IMR-90 (cell line): ENCODE results near the gene CMTM1. TPM values are rescaled to one million over a fixed set of nuclear protein-coding genes. Genes with fewer than 3 reads are reported as not detected.

Experiments used
- ATAC-seq: fragments of 200-7000 bp; cut with Tn5 transposase; 2 replicates; pipeline ENCODE4 v1.9.1; 2020; ENCODE audit warnings: low read depth, mild to moderate bottlenecking, moderate library complexity
- BruUV-seq: library from RNA; stranded (reverse); fragments of 400-500 nt; replicated peaks from 2 replicates; lab custom pipeline; 2021; lab: Mats Ljungman, UMichigan
- CTCF ChIA-PET: fragments of 300-600 bp; formaldehyde crosslinking; extraction: SDS; loops from one replicate; lab custom pipeline; 2021; ENCODE audit warnings: antibody characterized with exemption; lab: Yijun Ruan, JAX
- POLR2A ChIA-PET: fragments of 300-600 bp; sonication (Branson Sonifier 250); formaldehyde crosslinking; loops from one replicate; lab custom pipeline; 2022; ENCODE audit warnings: antibody characterized with exemption; ENCODE audit not compliant: unreplicated experiment; lab: Charles Lee
- DNase-seq: peaks from one replicate; pipeline ENCODE4 v3.0.0; 2013
- H2AFZ ChIP-seq: replicated peaks from 2 replicates; pipeline ENCODE3; 2013; ENCODE audit warnings: low read length, mild to moderate bottlenecking; ENCODE audit not compliant: poor library complexity
- H2AK5ac ChIP-seq: 2 replicates; pipeline ENCODE4 v1.6.1; 2013; ENCODE audit warnings: low read depth, low read length, inconsistent platforms
- H2AK9ac ChIP-seq: replicated peaks from 2 replicates; pipeline ENCODE3; 2013; ENCODE audit warnings: mild to moderate bottlenecking, low read depth, low read length, moderate library complexity; ENCODE audit not compliant: poor library complexity
- H2BK120ac ChIP-seq: 2 replicates; pipeline ENCODE4 v1.6.1; 2013; ENCODE audit warnings: low read depth, low read length, inconsistent platforms
- H2BK15ac ChIP-seq: 3 replicates; pipeline ENCODE4 v1.6.1; 2013; ENCODE audit warnings: low read depth, low read length, inconsistent platforms
- H2BK20ac ChIP-seq: 2 replicates; pipeline ENCODE4 v1.6.1; 2013; ENCODE audit warnings: low read depth, mild to moderate bottlenecking, inconsistent platforms, low read length, moderate library complexity
- H2BK5ac ChIP-seq: 2 replicates; pipeline ENCODE4 v1.6.1; 2013; ENCODE audit warnings: mild to moderate bottlenecking, low read depth, low read length, inconsistent platforms; ENCODE audit not compliant: poor library complexity, severe bottlenecking
- H3K14ac ChIP-seq: replicated peaks from 2 replicates; pipeline ENCODE4 v1.6.1; 2013; ENCODE audit warnings: low read depth, low read length, inconsistent platforms
- H3K18ac ChIP-seq: 2 replicates; pipeline ENCODE4 v1.6.1; 2013; ENCODE audit warnings: low read depth, low read length, control low read depth
- H3K23ac ChIP-seq: 2 replicates; pipeline ENCODE4 v1.6.1; 2013; ENCODE audit warnings: low read depth, low read length, inconsistent platforms
- H3K27ac ChIP-seq: 2 replicates; pipeline ENCODE4 v1.5.1; 2013; ENCODE audit warnings: mild to moderate bottlenecking, control low read depth, low read length; ENCODE audit not compliant: insufficient read depth
- H3K27me3 ChIP-seq: 2 replicates; pipeline ENCODE4 v1.6.1; 2013; ENCODE audit warnings: low read length; ENCODE audit not compliant: control insufficient read depth, insufficient read depth
- H3K36me3 ChIP-seq: 2 replicates; pipeline ENCODE4 v1.6.1; 2013; ENCODE audit warnings: low read length, mixed read lengths; ENCODE audit not compliant: control insufficient read depth, insufficient read depth
- H3K4ac ChIP-seq: 2 replicates; pipeline ENCODE4 v1.6.1; 2013; ENCODE audit warnings: low read depth, low read length, inconsistent platforms
- H3K4me1 ChIP-seq: 2 replicates; pipeline ENCODE4 v1.6.1; 2013; ENCODE audit warnings: low read length, mixed read lengths; ENCODE audit not compliant: control insufficient read depth, insufficient read depth
- H3K4me2 ChIP-seq: 2 replicates; pipeline ENCODE4 v1.6.1; 2013; ENCODE audit warnings: low read depth, mild to moderate bottlenecking, control low read depth, low read length, moderate library complexity
- H3K4me3 ChIP-seq: 2 replicates; pipeline ENCODE4 v1.5.1; 2013; ENCODE audit warnings: low read depth, mild to moderate bottlenecking, control low read depth, low read length, moderate library complexity; ENCODE audit not compliant: insufficient read depth
- H3K56ac ChIP-seq: 2 replicates; pipeline ENCODE4 v1.6.1; 2013; ENCODE audit warnings: low read length, inconsistent platforms; ENCODE audit not compliant: insufficient read depth; ENCODE audit errors: extremely low read depth
- H3K79me1 ChIP-seq, 2 experiments: 2 replicates each; pipeline ENCODE4 v1.6.1; 2013; ENCODE audit warnings: low read length in 2 of 2, inconsistent platforms in 1 of 2, low read depth in 1 of 2
- H3K9ac ChIP-seq: 2 replicates; pipeline ENCODE4 v1.6.1; 2013; ENCODE audit warnings: low read depth, low read length, control low read depth
- H3K9me1 ChIP-seq: 2 replicates; pipeline ENCODE4 v1.6.1; 2013; ENCODE audit warnings: low read length, inconsistent platforms; ENCODE audit not compliant: insufficient read depth
- H3K9me3 ChIP-seq: 2 replicates; pipeline ENCODE4 v1.6.1; 2013; ENCODE audit warnings: low read length; ENCODE audit not compliant: control insufficient read depth, insufficient read depth
- H4K20me1 ChIP-seq: 2 replicates; pipeline ENCODE4 v1.6.1; 2013; ENCODE audit warnings: low read length, inconsistent platforms; ENCODE audit not compliant: insufficient read depth
- H4K5ac ChIP-seq: 2 replicates; pipeline ENCODE4 v1.6.1; 2013; ENCODE audit warnings: mild to moderate bottlenecking, low read depth, low read length, control low read depth
- H4K8ac ChIP-seq, 2 experiments: 2 replicates each; pipeline ENCODE4 v1.6.1; 2013; ENCODE audit warnings: low read depth in 2 of 2, low read length in 2 of 2, control low read depth in 1 of 2, inconsistent platforms in 1 of 2
- H4K91ac ChIP-seq: 2 replicates; pipeline ENCODE4 v1.6.1; 2013; ENCODE audit warnings: low read depth, low read length, inconsistent platforms; ENCODE audit not compliant: insufficient read depth
- BHLHE40 ChIP-seq: fragments of 150-350 bp; IDR thresholded peaks from 2 replicates; pipeline ENCODE4 v1.6.1; 2016; ENCODE audit warnings: mild to moderate bottlenecking, low read depth, low read length
- MAFK ChIP-seq: IDR thresholded peaks from 2 replicates; pipeline ENCODE4 v1.6.1; 2012; ENCODE audit warnings: low read depth, low read length, improper control_type of control experiment
- RAD21 ChIP-seq: IDR thresholded peaks from 2 replicates; pipeline ENCODE4 v1.6.1; 2012; ENCODE audit warnings: low read length, improper control_type of control experiment
- WGBS, 2 experiments: methylation state at CpG; one replicate each; pipeline versions ENCODE4 v1.1.5 to v1.1.7; 2013; ENCODE audit warnings: missing lambda C conversion rate in 2 of 2; ENCODE audit not compliant: insufficient read length in 1 of 2; ENCODE audit errors: extremely low coverage in 2 of 2; 5-methylcytosine and 5-hydroxymethylcytosine counted together
- dilution Hi-C: fragments of 300-500 bp; cut with HindIII; formaldehyde crosslinking; loops from one replicate; pipeline ENCODE4 v1.14.3; 2018; ENCODE audit warnings: low sequenced_read_pairs; ENCODE audit not compliant: unreplicated experiment
- in situ Hi-C: fragments of 300-500 bp; cut with MboI; formaldehyde crosslinking; loops from 3 replicates; pipeline ENCODE4 v1.14.3; 2019; ENCODE audit warnings: low sequenced_read_pairs, inconsistent platforms, mixed read lengths
- intact Hi-C: fragments of 100-400 bp; cut with micrococcal nuclease; formaldehyde crosslinking; loops from 2 replicates; pipeline ENCODE4 v1.10.0; 2022
- polyA plus RNA-seq, 3 experiments: library from polyadenylated mRNA; depleted of rRNA; stranded (reverse); fragments of >200 nt; gene quantifications; 2 replicates each; pipeline ENCODE4 v1.2.3, GENCODE V29; 2012; ENCODE audit warnings: low replicate concordance in 1 of 3
- total RNA-seq: library from RNA; depleted of rRNA; stranded (reverse); fragments of >200 nt; gene quantifications from 2 replicates; pipeline ENCODE4 v1.2.3, GENCODE V29; 2012

The CMTM1 gene
- total and polyA plus RNA-seq, 2 of the 4 experiments (the other 2 are of a cell fraction): 0.54 to 2.1 TPM

- no peak overlapping the region for H3K4me3 ChIP-seq
- dilution Hi-C loops: no loop called here
- H4K20me1 ChIP-seq: peaks cover 6% of the 10 kb centered on the region; the same call in 1 of the 2 replicates
- H2BK120ac ChIP-seq: no peak overlapping the region
- H3K79me1 ChIP-seq: no peaks in the 10 kb centered on the region
- H3K9me3 ChIP-seq: no peaks in the 10 kb centered on the region
- no peak overlapping the region; the same call in 1 of the 2 replicates for H2AK5ac ChIP-seq
- H3K56ac ChIP-seq: no peak overlapping the region
- H3K27me3 ChIP-seq: peaks cover 3% of the 10 kb centered on the region
- no peak overlapping the region for H3K14ac ChIP-seq
- H3K23ac ChIP-seq: no peak overlapping the region
- no peak overlapping the region for H3K27ac ChIP-seq
- no peak overlapping the region for H4K8ac ChIP-seq
- no TSS peak for BruUV-seq
- H3K4me1 ChIP-seq: peaks cover 8% of the 10 kb centered on the region
- WGBS, 2 experiments: no CpG with 5 or more reads among the region's 2 CpGs
- peaks cover 2% of the 10 kb centered on the region; the same call in 1 of the 2 replicates for H3K36me3 ChIP-seq
- in situ Hi-C loops: no loop called here
- no peak for TF ChIP-seq BHLHE40
- TF ChIP-seq RAD21: no peak
- no peak for TF ChIP-seq MAFK
- H4K91ac ChIP-seq: no peak overlapping the region
- H2AFZ ChIP-seq: no peak overlapping the region
- H2BK15ac ChIP-seq: no peak overlapping the region
- CTCF ChIA-PET: no interaction called here
- ATAC-seq: no peak
- peaks cover 8% of the 10 kb centered on the region for H3K9me1 ChIP-seq
- H3K9ac ChIP-seq: no peak overlapping the region
- no peak overlapping the region for H3K4ac ChIP-seq
- no peak overlapping the region for H2BK20ac ChIP-seq
- H2BK5ac ChIP-seq: no peak overlapping the region
- no peak for DNase-seq
- POLR2A ChIA-PET: no interaction called here
- no peak overlapping the region for H3K18ac ChIP-seq
- intact Hi-C loops: no loop called here
- H4K5ac ChIP-seq: no peak overlapping the region
- H3K4me2 ChIP-seq: no peak overlapping the region
- H2AK9ac ChIP-seq: no peak overlapping the region
Measured at GRCh38 chr16:66572356-66572755, 6.1 kb downstream of the CMTM1 start.
